ENCODE results near the gene MYCBP2.
"Not testable (repeated sequence)": the region's sequence is repeated elsewhere in the genome, so short reads cannot be mapped to it uniquely, and the experiment has no call there.

The MYCBP2 gene

GRCh38 chr13:77019756-77020155, 307.1 kb downstream of the MYCBP2 start:
- no peak for DNase-seq

GRCh38 chr13:77016888-77017623, 309.8 kb downstream of the MYCBP2 start:
- DNase-seq: no peak

DNA sequence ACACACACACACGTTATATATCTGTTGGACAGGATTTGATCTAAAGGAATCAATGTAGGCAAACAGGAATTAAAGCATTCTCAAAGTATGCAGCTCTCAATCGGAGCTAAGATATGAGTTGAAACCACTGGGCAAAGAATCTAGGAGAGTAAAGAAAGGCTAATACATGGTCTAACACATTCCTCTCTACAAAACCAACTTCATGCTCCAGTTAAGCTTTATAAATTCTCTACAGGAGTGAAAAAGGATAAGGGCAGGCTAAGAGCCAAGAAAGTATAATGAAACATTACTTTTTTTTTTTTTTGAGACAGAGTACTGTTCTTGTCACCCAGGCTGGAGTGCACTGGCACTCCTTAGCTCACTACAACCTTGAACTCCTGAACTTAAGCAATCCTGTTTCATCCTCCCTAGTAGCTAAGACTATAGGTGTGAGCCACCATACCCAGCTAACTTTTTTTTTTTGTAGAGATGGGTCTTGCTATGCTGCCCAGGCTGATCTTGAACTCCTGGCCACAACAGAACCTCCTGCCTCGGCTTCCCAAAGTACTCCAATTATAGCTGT, 310.6 kb downstream of the MYCBP2 start:
- no peak for DNase-seq

GRCh38 chr13:77014906-77015685, 311.8 kb downstream of the MYCBP2 start:
- DNase-seq: no peak

GRCh38 chr13:77013853-77014542, 312.9 kb downstream of the MYCBP2 start:
- no peak for DNase-seq

GRCh38 chr13:77009719-77010118, 317.2 kb downstream of the MYCBP2 start:
- not testable (repeated sequence) for DNase-seq

DNA sequence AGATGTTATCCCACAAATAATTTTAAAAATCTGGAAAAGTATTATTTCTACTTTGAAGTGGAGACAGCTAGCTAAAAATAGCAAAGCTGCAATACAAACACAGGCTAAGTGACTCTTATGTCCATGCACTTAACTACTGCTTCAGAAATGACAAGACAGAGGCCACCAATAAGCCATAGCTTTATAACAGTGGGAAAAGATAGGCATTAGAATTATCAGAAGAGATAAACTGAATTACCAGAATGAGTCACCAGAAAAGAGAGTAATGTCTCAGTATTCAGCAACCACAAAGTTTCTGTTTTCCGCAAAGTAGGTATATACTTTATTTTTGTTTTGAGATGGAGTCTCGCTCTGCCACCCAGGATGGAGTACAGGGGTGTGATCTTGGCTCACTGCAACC, 317.9 kb downstream of the MYCBP2 start:
- no peak for DNase-seq

DNA sequence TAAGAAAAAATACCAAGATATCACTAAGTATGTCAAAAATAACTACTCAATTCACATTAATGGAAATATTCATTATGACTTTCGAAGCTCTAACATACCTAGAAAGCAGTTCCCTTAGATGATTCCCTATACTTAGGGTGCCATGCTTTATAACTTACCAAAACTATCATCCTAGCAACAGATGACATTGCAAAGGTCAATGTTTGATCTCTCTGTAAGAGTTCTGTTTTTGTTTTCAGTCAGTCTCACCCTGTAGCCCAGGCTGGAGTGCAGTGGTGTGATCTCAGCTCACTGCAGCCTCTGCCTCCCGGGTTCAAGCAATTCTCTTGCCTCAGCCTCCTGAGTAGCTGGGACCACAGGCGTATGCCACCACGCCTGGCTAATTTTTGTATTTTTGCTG, 318.6 kb downstream of the MYCBP2 start:
- not testable (repeated sequence) for DNase-seq

DNA sequence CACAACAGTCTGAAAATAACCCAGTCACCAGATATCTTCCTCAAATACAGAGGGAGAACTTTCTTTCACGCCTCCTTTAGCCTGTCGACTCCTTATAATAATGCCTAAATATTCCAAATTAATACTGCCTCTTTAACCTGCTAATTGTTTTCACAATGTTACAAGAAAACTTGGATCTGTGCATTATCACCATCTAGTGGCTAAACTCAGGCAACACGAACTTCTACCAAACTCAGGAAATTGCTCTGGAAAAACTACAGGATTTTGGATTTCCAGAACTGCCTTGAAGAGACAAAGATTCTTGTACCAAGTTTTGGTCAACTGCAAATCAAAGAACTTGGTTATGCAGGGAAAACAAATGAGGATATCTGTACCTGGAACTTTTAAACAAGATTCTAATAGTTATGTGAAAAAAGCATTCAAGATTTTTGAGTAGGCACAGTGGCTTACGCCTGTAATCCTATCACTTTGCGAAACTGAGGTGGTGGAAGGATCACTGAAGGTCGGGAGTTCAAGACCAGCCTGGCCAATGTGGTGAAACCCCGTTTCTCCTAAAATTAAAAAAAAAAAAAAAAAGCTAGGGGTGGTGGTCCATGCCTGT, 324.2 kb downstream of the MYCBP2 start:
- DNase-seq: no peak

DNA sequence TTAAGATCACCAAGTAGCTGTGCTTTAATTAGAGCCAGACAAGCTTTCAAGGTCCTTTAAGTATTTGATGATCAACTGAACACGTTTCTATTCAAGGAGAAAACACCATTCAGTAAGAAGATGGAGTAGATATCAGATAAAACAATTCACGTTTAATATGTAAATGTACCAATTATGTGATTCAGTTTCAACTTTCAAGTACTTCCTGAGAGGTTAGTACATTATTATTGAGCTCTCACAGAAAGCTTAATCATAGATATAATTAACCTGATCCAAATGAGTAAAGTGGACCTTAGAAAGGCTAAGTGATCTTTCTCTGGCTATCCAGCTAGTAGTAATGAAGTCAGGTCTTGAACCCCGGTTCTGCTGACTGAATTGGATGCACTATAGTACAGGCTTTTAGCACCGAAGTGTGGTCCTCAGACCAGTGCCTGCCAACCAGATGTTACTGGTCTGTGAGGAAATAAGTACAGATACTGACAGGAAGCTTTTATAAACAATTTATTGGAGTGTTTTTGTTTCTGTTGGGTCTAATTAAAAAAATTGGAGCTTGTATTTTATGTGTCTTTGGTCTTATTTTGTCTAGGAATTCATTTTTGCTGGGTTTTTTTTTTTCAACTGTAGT, 324.8 kb downstream of the MYCBP2 start:
- no peak for DNase-seq

GRCh38 chr13:77001540-77001939, 325.4 kb downstream of the MYCBP2 start:
- no peak for DNase-seq

DNA sequence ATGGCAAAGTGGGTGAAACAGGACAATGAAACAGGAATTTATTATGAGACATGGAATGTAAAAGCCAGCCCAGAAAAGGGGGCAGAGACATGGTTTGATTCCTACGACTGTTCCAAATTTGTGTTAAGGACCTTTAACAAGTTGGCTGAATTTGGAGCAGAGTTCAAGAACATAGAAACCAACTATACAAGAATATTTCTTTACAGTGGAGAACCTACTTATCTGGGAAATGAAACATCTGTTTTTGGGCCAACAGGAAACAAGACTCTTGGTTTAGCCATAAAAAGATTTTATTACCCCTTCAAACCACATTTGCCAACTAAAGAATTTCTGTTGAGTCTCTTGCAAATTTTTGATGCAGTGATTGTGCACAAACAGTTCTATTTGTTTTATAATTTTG, 326.4 kb downstream of the MYCBP2 start:
- DNase-seq: no peak

All from DMS153 (cell line).